Measurements from ENCODE around the gene ALDH2. TPM values are rescaled to one million over a fixed set of nuclear protein-coding genes. Genes with fewer than 3 reads are reported as not detected.

ALDH2 gene
- polyA plus RNA-seq, 1 of the 3 experiments (the other 2 are of a cell fraction) = 67.5 TPM

DNA sequence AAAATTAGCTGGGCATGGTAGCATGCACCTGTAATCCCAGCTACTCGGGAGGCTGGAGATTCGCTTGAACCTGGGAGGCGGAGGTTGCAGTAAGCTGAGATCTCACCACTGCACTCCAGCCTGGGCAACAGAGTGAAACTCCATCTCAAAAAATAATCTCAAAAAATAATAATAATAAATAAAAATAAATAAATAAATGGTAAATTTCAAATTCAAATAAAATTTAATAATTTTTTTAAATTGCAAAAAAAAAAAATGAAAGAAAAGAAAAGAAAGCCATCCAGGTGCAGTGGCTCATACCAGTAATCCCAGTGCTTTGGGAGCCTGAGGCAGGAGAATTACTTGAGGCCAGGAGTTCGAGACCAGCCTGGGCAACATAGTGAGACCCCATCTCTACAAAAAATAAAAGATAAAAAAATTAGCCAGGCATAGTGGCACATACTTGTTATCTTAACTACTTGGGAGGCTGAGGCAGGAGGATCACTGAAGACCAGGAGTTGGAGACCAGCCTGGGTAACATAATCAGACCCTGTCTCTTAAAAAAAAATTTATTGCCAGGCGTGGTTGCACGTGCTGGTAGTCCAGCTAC is 36.4 kb downstream of the ALDH2 start:
- H3K4me3 ChIP-seq (ENCODE audit: low read depth in 2 of 2, low read length in 1 of 2) = no peak overlapping the region
- H4K20me1 ChIP-seq (ENCODE audit: insufficient read depth) = no peaks in the 10 kb centered on the region
- H3K27ac ChIP-seq (ENCODE audit: low read depth in 2 of 2, low read length in 1 of 2) = no peak overlapping the region
- no peaks in the 10 kb centered on the region for H3F3A ChIP-seq (replicated peaks; ENCODE audit: insufficient read depth)
- peaks cover 4 to 10% of the 10 kb centered on the region in 2 experiments for H3K36me3 ChIP-seq (replicated peaks in 1 of 2; ENCODE audit: control insufficient read depth in 1 of 2, insufficient read depth in 2 of 2, low read length in 1 of 2)
- H2AFZ ChIP-seq (ENCODE audit: low read depth) = no peak overlapping the region
- H3K4me1 ChIP-seq (ENCODE audit: control insufficient read depth in 1 of 2, insufficient read depth in 2 of 2, low read depth in 1 of 2, low read length in 1 of 2) = no peaks in the 10 kb centered on the region
- H3K27me3 ChIP-seq (ENCODE audit: insufficient read depth) = no peaks in the 10 kb centered on the region
- TF ChIP-seq GATA2 (CRISPR knock-in tag; IDR thresholded peaks at IDR 0.05) (no peak), TEAD4 (IDR thresholded peaks at IDR 0.05; ENCODE audit: borderline replicate concordance, insufficient read depth) (no peak), SMC3 (IDR thresholded peaks at IDR 0.05; ENCODE audit: low read depth, low read length) (no peak), GABPA (IDR thresholded peaks at IDR 0.05; ENCODE audit: low read depth) (no peak), MXI1 (IDR thresholded peaks at IDR 0.05; ENCODE audit: low read depth, low read length) (no peak)
- H3K9me3 ChIP-seq = no peaks in the 10 kb centered on the region
- ChIA-PET CTCF (interaction anchor here (1.3 kb wide), 1 partner anchor 50 kb away, joined by 4 read pairs; no protein-coding TSS in a partner anchor), POLR2A (no interaction called here)
- no peak for DNase-seq
- no peaks in the 10 kb centered on the region for H3K79me2 ChIP-seq (ENCODE audit: insufficient read depth)
- H3K9ac ChIP-seq = no peak overlapping the region
- H3K9me2 ChIP-seq = no peaks in the 10 kb centered on the region
- WGBS (ENCODE audit: low lambda C conversion rate) = 95% methylated on average over 6 of the region's 6 CpGs
- no peak overlapping the region for H3K4me2 ChIP-seq

DNA sequence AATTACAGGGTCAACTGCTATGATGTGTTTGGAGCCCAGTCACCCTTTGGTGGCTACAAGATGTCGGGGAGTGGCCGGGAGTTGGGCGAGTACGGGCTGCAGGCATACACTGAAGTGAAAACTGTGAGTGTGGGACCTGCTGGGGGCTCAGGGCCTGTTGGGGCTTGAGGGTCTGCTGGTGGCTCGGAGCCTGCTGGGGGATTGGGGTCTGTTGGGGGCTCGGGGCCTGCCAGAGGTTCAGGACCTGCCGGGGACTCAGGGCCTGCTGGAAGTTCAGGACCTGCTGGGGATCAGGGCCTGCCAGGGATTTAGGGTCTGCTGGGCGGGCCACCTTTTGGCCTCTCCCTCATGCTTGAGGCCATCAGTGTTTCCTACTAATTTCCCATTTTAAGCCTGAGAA is 37.1 kb downstream of the ALDH2 start:
- ChIA-PET POLR2A (no interaction called here), CTCF (interaction anchor here (3.5 kb wide), 1 partner anchor 50 kb away, joined by 18 read pairs; no protein-coding TSS in a partner anchor)
- Histone ChIP-seq H3K9ac (no peak overlapping the region), H3F3A (replicated peaks; ENCODE audit: insufficient read depth) (no peaks in the 10 kb centered on the region), H3K9me3 (no peaks in the 10 kb centered on the region), H2AFZ (ENCODE audit: low read depth) (no peak overlapping the region), H3K9me2 (no peaks in the 10 kb centered on the region), H3K4me3 (ENCODE audit: low read depth in 2 of 2, low read length in 1 of 2) (no peak overlapping the region), H3K27ac (ENCODE audit: low read depth in 2 of 2, low read length in 1 of 2) (no peak overlapping the region), H3K4me1 (ENCODE audit: control insufficient read depth in 1 of 2, insufficient read depth in 2 of 2, low read depth in 1 of 2, low read length in 1 of 2) (no peaks in the 10 kb centered on the region), H3K4me2 (no peak overlapping the region), H3K36me3 (replicated peaks in 1 of 2; ENCODE audit: control insufficient read depth in 1 of 2, insufficient read depth in 2 of 2, low read length in 1 of 2) (peaks cover 4 to 9% of the 10 kb centered on the region in 2 experiments), H3K27me3 (ENCODE audit: insufficient read depth) (no peaks in the 10 kb centered on the region), H4K20me1 (ENCODE audit: insufficient read depth) (no peaks in the 10 kb centered on the region), H3K79me2 (ENCODE audit: insufficient read depth) (no peaks in the 10 kb centered on the region)
- TF ChIP-seq RAD21 (IDR thresholded peaks at IDR 0.05; ENCODE audit: low read length) (no peak), SMC3 (IDR thresholded peaks at IDR 0.05; ENCODE audit: low read depth, low read length) (no peak), MEF2A (IDR thresholded peaks at IDR 0.05; ENCODE audit: borderline replicate concordance, low read depth) (no peak), FOXJ3 (CRISPR knock-in tag; IDR thresholded peaks at IDR 0.05) (no peak), GABPA (IDR thresholded peaks at IDR 0.05; ENCODE audit: low read depth) (no peak), FOXM1 (IDR thresholded peaks at IDR 0.05; ENCODE audit: low read depth) (no peak), GATA2 (CRISPR knock-in tag; IDR thresholded peaks at IDR 0.05) (no peak), NRF1 (IDR thresholded peaks at IDR 0.05; ENCODE audit: low read depth, low read length) (no peak), ELF1 (IDR thresholded peaks at IDR 0.05) (no peak), EZH2phosphoT487 (IDR thresholded peaks at IDR 0.05; ENCODE audit: borderline replicate concordance, low read depth) (no peak)
- TF ChIP-seq, protein P1, sequence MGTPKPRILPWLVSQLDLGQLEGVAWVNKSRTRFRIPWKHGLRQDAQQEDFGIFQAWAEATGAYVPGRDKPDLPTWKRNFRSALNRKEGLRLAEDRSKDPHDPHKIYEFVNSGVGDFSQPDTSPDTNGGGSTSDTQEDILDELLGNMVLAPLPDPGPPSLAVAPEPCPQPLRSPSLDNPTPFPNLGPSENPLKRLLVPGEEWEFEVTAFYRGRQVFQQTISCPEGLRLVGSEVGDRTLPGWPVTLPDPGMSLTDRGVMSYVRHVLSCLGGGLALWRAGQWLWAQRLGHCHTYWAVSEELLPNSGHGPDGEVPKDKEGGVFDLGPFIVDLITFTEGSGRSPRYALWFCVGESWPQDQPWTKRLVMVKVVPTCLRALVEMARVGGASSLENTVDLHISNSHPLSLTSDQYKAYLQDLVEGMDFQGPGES (IDR thresholded peaks at IDR 0.05; ENCODE audit: low read depth, low read length) = no peak
- TF ChIP-seq, protein P2, sequence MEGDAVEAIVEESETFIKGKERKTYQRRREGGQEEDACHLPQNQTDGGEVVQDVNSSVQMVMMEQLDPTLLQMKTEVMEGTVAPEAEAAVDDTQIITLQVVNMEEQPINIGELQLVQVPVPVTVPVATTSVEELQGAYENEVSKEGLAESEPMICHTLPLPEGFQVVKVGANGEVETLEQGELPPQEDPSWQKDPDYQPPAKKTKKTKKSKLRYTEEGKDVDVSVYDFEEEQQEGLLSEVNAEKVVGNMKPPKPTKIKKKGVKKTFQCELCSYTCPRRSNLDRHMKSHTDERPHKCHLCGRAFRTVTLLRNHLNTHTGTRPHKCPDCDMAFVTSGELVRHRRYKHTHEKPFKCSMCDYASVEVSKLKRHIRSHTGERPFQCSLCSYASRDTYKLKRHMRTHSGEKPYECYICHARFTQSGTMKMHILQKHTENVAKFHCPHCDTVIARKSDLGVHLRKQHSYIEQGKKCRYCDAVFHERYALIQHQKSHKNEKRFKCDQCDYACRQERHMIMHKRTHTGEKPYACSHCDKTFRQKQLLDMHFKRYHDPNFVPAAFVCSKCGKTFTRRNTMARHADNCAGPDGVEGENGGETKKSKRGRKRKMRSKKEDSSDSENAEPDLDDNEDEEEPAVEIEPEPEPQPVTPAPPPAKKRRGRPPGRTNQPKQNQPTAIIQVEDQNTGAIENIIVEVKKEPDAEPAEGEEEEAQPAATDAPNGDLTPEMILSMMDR (IDR thresholded peaks at IDR 0.05) = no peak
- TF ChIP-seq, protein P3, sequence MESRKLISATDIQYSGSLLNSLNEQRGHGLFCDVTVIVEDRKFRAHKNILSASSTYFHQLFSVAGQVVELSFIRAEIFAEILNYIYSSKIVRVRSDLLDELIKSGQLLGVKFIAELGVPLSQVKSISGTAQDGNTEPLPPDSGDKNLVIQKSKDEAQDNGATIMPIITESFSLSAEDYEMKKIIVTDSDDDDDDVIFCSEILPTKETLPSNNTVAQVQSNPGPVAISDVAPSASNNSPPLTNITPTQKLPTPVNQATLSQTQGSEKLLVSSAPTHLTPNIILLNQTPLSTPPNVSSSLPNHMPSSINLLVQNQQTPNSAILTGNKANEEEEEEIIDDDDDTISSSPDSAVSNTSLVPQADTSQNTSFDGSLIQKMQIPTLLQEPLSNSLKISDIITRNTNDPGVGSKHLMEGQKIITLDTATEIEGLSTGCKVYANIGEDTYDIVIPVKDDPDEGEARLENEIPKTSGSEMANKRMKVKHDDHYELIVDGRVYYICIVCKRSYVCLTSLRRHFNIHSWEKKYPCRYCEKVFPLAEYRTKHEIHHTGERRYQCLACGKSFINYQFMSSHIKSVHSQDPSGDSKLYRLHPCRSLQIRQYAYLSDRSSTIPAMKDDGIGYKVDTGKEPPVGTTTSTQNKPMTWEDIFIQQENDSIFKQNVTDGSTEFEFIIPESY (IDR thresholded peaks at IDR 0.05; ENCODE audit: borderline replicate concordance, low read depth) = no peak
- TF ChIP-seq, protein P4, sequence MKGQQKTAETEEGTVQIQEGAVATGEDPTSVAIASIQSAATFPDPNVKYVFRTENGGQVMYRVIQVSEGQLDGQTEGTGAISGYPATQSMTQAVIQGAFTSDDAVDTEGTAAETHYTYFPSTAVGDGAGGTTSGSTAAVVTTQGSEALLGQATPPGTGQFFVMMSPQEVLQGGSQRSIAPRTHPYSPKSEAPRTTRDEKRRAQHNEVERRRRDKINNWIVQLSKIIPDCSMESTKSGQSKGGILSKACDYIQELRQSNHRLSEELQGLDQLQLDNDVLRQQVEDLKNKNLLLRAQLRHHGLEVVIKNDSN (IDR thresholded peaks at IDR 0.05; ENCODE audit: borderline replicate concordance, low read depth) = no peak
- DNase-seq = no peak
- WGBS (ENCODE audit: low lambda C conversion rate) = 98% methylated on average over 8 of the region's 8 CpGs
